H1 (cell line): ENCODE measurements around the gene WDR41. TPM values are rescaled to one million over a fixed set of nuclear protein-coding genes. Genes with fewer than 3 reads are reported as not detected.

Source experiments
- CTCF ChIA-PET: fragments of 300-600 bp; sonication (Branson Sonifier 250); formaldehyde crosslinking; loops from one replicate; lab custom pipeline; 2021; ENCODE audit not compliant: partially characterized antibody; lab: Charles Lee
- POLR2A ChIA-PET: fragments of 300-600 bp; sonication (Branson Sonifier 250); formaldehyde crosslinking; loops from one replicate; lab custom pipeline; 2021; ENCODE audit warnings: inconsistent platforms; ENCODE audit not compliant: partially characterized antibody; lab: Charles Lee
- DNase-seq, 2 experiments: peaks; one replicate each; pipeline versions ENCODE4 v3.0.0 to v3.0.0-alpha.2; 2010 to 2022; ENCODE audit warnings: low spot score in 2 of 2, low read depth in 1 of 2, mixed read lengths in 1 of 2
- FAIRE-seq: peaks from 2 replicates; lab custom pipeline; 2011; peaks lifted over from hg19 to GRCh38; lab: Jason Lieb, UNC
- H2AFZ ChIP-seq: 2 replicates; pipeline ENCODE4 v1.8.1; 2012; ENCODE audit warnings: low read length, inconsistent platforms
- H2AK5ac ChIP-seq: 2 replicates; pipeline ENCODE4 v1.6.1; 2013; ENCODE audit warnings: low read depth, low read length
- H2BK120ac ChIP-seq: replicated peaks from 2 replicates; pipeline ENCODE3; 2013; ENCODE audit warnings: low read depth, low read length, inconsistent platforms
- H2BK12ac ChIP-seq: 2 replicates; pipeline ENCODE4 v1.6.1; 2013; ENCODE audit warnings: low read depth, low read length
- H2BK15ac ChIP-seq: 2 replicates; pipeline ENCODE4 v1.6.1; 2013; ENCODE audit warnings: low read length
- H2BK20ac ChIP-seq: 2 replicates; pipeline ENCODE4 v1.6.1; 2013; ENCODE audit warnings: low read length
- H2BK5ac ChIP-seq: 2 replicates; pipeline ENCODE4 v1.6.1; 2013; ENCODE audit warnings: low read depth, low read length
- H3K14ac ChIP-seq: 2 replicates; pipeline ENCODE4 v1.6.1; 2013; ENCODE audit warnings: inconsistent platforms; ENCODE audit not compliant: insufficient read length
- H3K18ac ChIP-seq: 2 replicates; pipeline ENCODE4 v1.6.1; 2013; ENCODE audit warnings: low read length; ENCODE audit errors: extremely low read depth
- H3K23ac ChIP-seq: 2 replicates; pipeline ENCODE4 v1.6.1; 2013; ENCODE audit warnings: inconsistent platforms; ENCODE audit not compliant: insufficient read length
- H3K23me2 ChIP-seq: 2 replicates; pipeline ENCODE4 v1.6.1; 2013; ENCODE audit warnings: low read depth, low read length
- H3K27ac ChIP-seq: 2 replicates; pipeline ENCODE4 v1.6.1; 2011; ENCODE audit warnings: low read depth, low read length, inconsistent platforms
- H3K27me3 ChIP-seq, 4 experiments: replicated peaks in 1 of 4; 1 replicate in 1 of 4; 2 replicates in 3 of 4; pipeline versions ENCODE4 v1.6.1 to v1.8.1; 2011 to 2013; ENCODE audit warnings: low read length in 3 of 4, mild to moderate bottlenecking in 3 of 4, inconsistent platforms in 2 of 4, mixed read lengths in 2 of 4, moderate library complexity in 1 of 4; ENCODE audit not compliant: control insufficient read depth in 3 of 4, insufficient read depth in 3 of 4; ENCODE audit errors: extremely low read depth in 1 of 4
- H3K36me3 ChIP-seq, 4 experiments: 2 replicates each; pipeline versions ENCODE4 v1.6.1 to v1.8.1; 2011 to 2013; ENCODE audit warnings: mild to moderate bottlenecking in 4 of 4, low read length in 3 of 4, moderate library complexity in 2 of 4, control low read depth in 1 of 4, inconsistent platforms in 1 of 4; ENCODE audit not compliant: insufficient read depth in 4 of 4, control insufficient read depth in 2 of 4
- H3K4ac ChIP-seq: replicated peaks from 2 replicates; pipeline ENCODE3; 2013; ENCODE audit warnings: low read length, low read depth, mixed read lengths, inconsistent platforms; ENCODE audit not compliant: insufficient read length
- H3K4me1 ChIP-seq, 4 experiments: replicated peaks in 1 of 4; 1 replicate in 1 of 4; 2 replicates in 3 of 4; pipeline versions ENCODE4 v1.6.1 to v1.8.1; 2011 to 2013; ENCODE audit warnings: low read length in 3 of 4, inconsistent platforms in 2 of 4, mixed read lengths in 1 of 4; ENCODE audit not compliant: insufficient read depth in 4 of 4, control insufficient read depth in 3 of 4
- H3K4me2 ChIP-seq, 2 experiments: 2 replicates each; pipeline versions ENCODE4 v1.6.1 to v1.8.1; 2011 to 2013; ENCODE audit warnings: low read depth in 2 of 2, low read length in 2 of 2, control low read depth in 1 of 2, inconsistent platforms in 1 of 2, mild to moderate bottlenecking in 1 of 2; ENCODE audit not compliant: insufficient read depth in 1 of 2
- H3K4me3 ChIP-seq, 4 experiments: fragments of 200-600, 300-600 bp in 1 of 4; sonication (generic), shearing (Covaris generic), sonication (Bioruptor Twin) in 1 of 4; 2 replicates each; pipeline versions ENCODE4 v1.5.1 to v1.8.1; 2011 to 2016; ENCODE audit warnings: low read length in 4 of 4, low read depth in 3 of 4, control low read depth in 2 of 4, inconsistent platforms in 2 of 4, mild to moderate bottlenecking in 2 of 4, mixed read lengths in 1 of 4, moderate library complexity in 1 of 4; ENCODE audit not compliant: insufficient read depth in 2 of 4; ENCODE audit errors: extremely low read depth in 1 of 4
- H3K56ac ChIP-seq: replicated peaks from 2 replicates; pipeline ENCODE3; 2013; ENCODE audit warnings: low read depth, mild to moderate bottlenecking, mixed read lengths, low read length, inconsistent platforms; ENCODE audit not compliant: insufficient read length
- H3K79me1 ChIP-seq: 2 replicates; pipeline ENCODE4 v1.6.1; 2013; ENCODE audit warnings: low read depth, low read length, control low read depth
- H3K79me2 ChIP-seq, 2 experiments: 2 replicates each; pipeline versions ENCODE4 v1.6.1 to v1.8.1; 2012 to 2013; ENCODE audit warnings: low read length in 2 of 2, mild to moderate bottlenecking in 2 of 2, inconsistent platforms in 1 of 2; ENCODE audit not compliant: insufficient read depth in 2 of 2, control insufficient read depth in 1 of 2
- H3K9ac ChIP-seq, 4 experiments: replicated peaks in 1 of 4; 1 replicate in 1 of 4; 2 replicates in 3 of 4; pipeline versions ENCODE4 v1.6.1 to v1.8.1; 2011 to 2013; ENCODE audit warnings: low read depth in 3 of 4, low read length in 3 of 4, control low read depth in 2 of 4, mild to moderate bottlenecking in 2 of 4, moderate library complexity in 2 of 4, inconsistent platforms in 1 of 4; ENCODE audit errors: extremely low read depth in 1 of 4
- H3K9me3 ChIP-seq, 2 experiments: 2 replicates each; pipeline versions ENCODE4 v1.6.1 to v1.8.1; 2012 to 2013; ENCODE audit warnings: mild to moderate bottlenecking in 2 of 2, moderate library complexity in 2 of 2, control low read depth in 1 of 2, inconsistent platforms in 1 of 2, low read depth in 1 of 2, low read length in 1 of 2, mixed read lengths in 1 of 2; ENCODE audit not compliant: insufficient read depth in 2 of 2
- H4K20me1 ChIP-seq, 2 experiments: replicated peaks in 1 of 2; 2 replicates each; pipeline versions ENCODE3 to v1.8.1; 2011 to 2013; ENCODE audit warnings: inconsistent platforms in 2 of 2, low read length in 2 of 2, mild to moderate bottlenecking in 1 of 2; ENCODE audit not compliant: insufficient read depth in 2 of 2, control insufficient read depth in 1 of 2
- H4K5ac ChIP-seq: 2 replicates; pipeline ENCODE4 v1.6.1; 2013; ENCODE audit warnings: low read length, low read depth, mixed read lengths, inconsistent platforms; ENCODE audit not compliant: insufficient read length
- H4K8ac ChIP-seq: 2 replicates; pipeline ENCODE4 v1.8.0; 2013; ENCODE audit warnings: mild to moderate bottlenecking, moderate library complexity, low read length, inconsistent platforms; ENCODE audit not compliant: insufficient read depth; ENCODE audit errors: extremely low read depth
- H4K91ac ChIP-seq: replicated peaks from 2 replicates; pipeline ENCODE3; 2013; ENCODE audit warnings: low read length, mixed read lengths, inconsistent platforms; ENCODE audit not compliant: insufficient read length
- ATF2 ChIP-seq: IDR thresholded peaks from 2 replicates; pipeline ENCODE4 v1.6.1; 2012; ENCODE audit warnings: low read length, inconsistent platforms
- BCL11A ChIP-seq, 2 experiments: IDR thresholded peaks; one replicate each; pipeline ENCODE4 v1.6.1; 2011; ENCODE audit warnings: low read depth in 2 of 2, low read length in 2 of 2, mild to moderate bottlenecking in 2 of 2
- CEBPB ChIP-seq: IDR thresholded peaks from 2 replicates; pipeline ENCODE4 v1.6.1; 2012; ENCODE audit warnings: low read depth, low read length
- CTBP2 ChIP-seq: IDR thresholded peaks from 2 replicates; pipeline ENCODE4 v1.7.0; 2011; ENCODE audit warnings: borderline replicate concordance, mild to moderate bottlenecking, moderate library complexity, mixed read lengths, low read length; ENCODE audit not compliant: insufficient read depth, insufficient read length
- GTF2F1 ChIP-seq: IDR thresholded peaks from 2 replicates; pipeline ENCODE4 v1.6.1; 2012; ENCODE audit warnings: low read depth, low read length, improper control_type of control experiment, borderline replicate concordance
- HDAC2 ChIP-seq, 2 experiments: fragments of 300-600 bp in 1 of 2; sonication (generic) in 1 of 2; IDR thresholded peaks; 2 replicates each; pipeline ENCODE4 v1.6.1; 2011 to 2012; ENCODE audit warnings: low read depth in 2 of 2, low read length in 2 of 2, mild to moderate bottlenecking in 2 of 2, moderate library complexity in 2 of 2, borderline replicate concordance in 1 of 2, inconsistent platforms in 1 of 2
- JUND ChIP-seq: IDR thresholded peaks from 2 replicates; pipeline ENCODE4 v1.6.1; 2011; ENCODE audit warnings: mild to moderate bottlenecking, improper control_type of control experiment, low read length
- POU5F1 ChIP-seq: IDR thresholded peaks from 2 replicates; pipeline ENCODE4 v1.6.1; 2011; ENCODE audit warnings: low read depth, mild to moderate bottlenecking, low read length, moderate library complexity
- RXRA ChIP-seq: IDR thresholded peaks from 2 replicates; pipeline ENCODE4 v1.6.1; 2011; ENCODE audit warnings: low read depth, mild to moderate bottlenecking, low read length, moderate library complexity; ENCODE audit not compliant: insufficient read depth
- SIN3A ChIP-seq, 2 experiments: IDR thresholded peaks in 1 of 2; conservative IDR thresholded peaks in 1 of 2; 2 replicates each; pipeline ENCODE4 v1.6.1; 2011 to 2012; ENCODE audit warnings: low read length in 2 of 2, improper control_type of control experiment in 1 of 2, low read depth in 1 of 2, mild to moderate bottlenecking in 1 of 2
- SP4 ChIP-seq: IDR thresholded peaks from 2 replicates; pipeline ENCODE4 v1.6.1; 2012; ENCODE audit warnings: low read length, inconsistent platforms
- TEAD4 ChIP-seq: IDR thresholded peaks from 2 replicates; pipeline ENCODE4 v1.6.1; 2012; ENCODE audit warnings: low read depth, low read length, inconsistent platforms, mixed read lengths
- ZNF274 ChIP-seq: IDR thresholded peaks from 2 replicates; pipeline ENCODE4 v1.7.0; 2012; ENCODE audit warnings: low read length, borderline replicate concordance; ENCODE audit errors: extremely low read depth
- WGBS, 2 experiments: shearing (Covaris generic) in 1 of 2; methylation state at CpG; one replicate each; pipeline versions ENCODE4 v1.1.6 to v1.1.7; 2013 to 2015; ENCODE audit warnings: low lambda C conversion rate in 2 of 2, mixed read lengths in 2 of 2, inconsistent platforms in 1 of 2, low coverage in 1 of 2, missing lambda C conversion rate in 1 of 2; ENCODE audit not compliant: insufficient replicate concordance in 2 of 2, insufficient coverage in 1 of 2, insufficient read length in 1 of 2; ENCODE audit errors: extremely low coverage in 1 of 2, missing lambda C conversion rate in 1 of 2; 5-methylcytosine and 5-hydroxymethylcytosine counted together
- polyA plus RNA-seq, 7 experiments: library from polyadenylated mRNA; depleted of rRNA in 3 of 7; stranded (reverse) in 5 of 7; unstranded in 2 of 7; fragments of >200 nt in 5 of 7; fragments of 200-250 nt in 2 of 7; gene quantifications; 1 replicate in 5 of 7; 2 replicates in 1 of 7; 4 replicates in 1 of 7; pipeline versions ENCODE4 v1.2.1 to v1.2.3, GENCODE V29; 2011 to 2013; ENCODE audit warnings: missing spikeins in 2 of 7, mixed read lengths in 2 of 7
- total RNA-seq: library from RNA; stranded (reverse); fragmentation: NEBNext Ultra II Directional; extraction: Animal tissue kit (Norgen Biotek cat#: 25700); gene quantifications from 2 replicates; pipeline ENCODE4 v1.2.1, GENCODE V29; 2021

WDR41 gene
- total and polyA plus RNA-seq, 2 of the 8 experiments (the other 6 are each of a cell fraction or from before 2014, with no cell fraction given): 16.4 to 44.9 TPM

GRCh38 chr5:77461287-77461686 is 30.8 kb downstream of the WDR41 start:
- Histone ChIP-seq H3K23ac (no peak overlapping the region), H3K9ac (no peak overlapping the region), H2BK15ac (no peak overlapping the region), H3K4me3 (no peak overlapping the region), H2AFZ (no peak overlapping the region), H3K27ac (no peak overlapping the region), H2BK20ac (no peak overlapping the region), H4K8ac (no peak overlapping the region), H3K9me3 (no peaks in the 10 kb centered on the region), H3K27me3 (no peaks in the 10 kb centered on the region), H2BK5ac (no peak overlapping the region), H3K14ac (no peak overlapping the region), H3K23me2 (no peaks in the 10 kb centered on the region; the same call in 1 of the 2 replicates), H4K91ac (no peak overlapping the region), H3K36me3 (no peaks in the 10 kb centered on the region), H2BK12ac (no peak overlapping the region), H3K56ac (no peak overlapping the region), H2AK5ac (no peak overlapping the region), H3K79me1 (no peaks in the 10 kb centered on the region), H3K4ac (no peak overlapping the region), H3K4me1 (no peaks in the 10 kb centered on the region), H3K18ac (no peak overlapping the region), H4K20me1 (no peaks in the 10 kb centered on the region), H3K79me2 (no peaks in the 10 kb centered on the region), H4K5ac (no peak overlapping the region), H2BK120ac (no peak overlapping the region), H3K4me2 (no peak overlapping the region)
- POLR2A ChIA-PET: no interaction called here
- WGBS, 2 experiments: 89% methylated on average over 5 of the region's 5 CpGs; no CpG with 5 or more reads in 1 of the 2 experiments
- CTCF ChIA-PET: interaction anchor here (1.1 kb wide), 1 partner anchor 31 kb away, joined by 3 read pairs; the partner anchor contains the start of gene WDR41
- no peak for DNase-seq
- no peak for FAIRE-seq
- TF ChIP-seq BCL11A (IDR thresholded peaks at IDR 0.05; ENCODE audit: low read depth in 2 of 2, low read length in 2 of 2) (no peak), ZNF274 (no peak), CEBPB (no peak), TEAD4 (no peak), SP4 (no peak), HDAC2 (IDR thresholded peaks at IDR 0.05; ENCODE audit: borderline replicate concordance in 1 of 2, low read depth in 2 of 2, low read length in 2 of 2) (no peak), SIN3A (conservative IDR thresholded peaks at IDR 0.05 in 1 of 2, IDR thresholded peaks at IDR 0.05 in 1 of 2; ENCODE audit: low read depth in 1 of 2, low read length in 2 of 2) (no peak), CTBP2 (no peak), JUND (no peak), ATF2 (no peak), GTF2F1 (no peak), RXRA (no peak), POU5F1 (no peak)
